MM.1S (cell line): ENCODE results near the gene WFDC5.
"Not testable (repeated sequence)": the region's sequence is repeated elsewhere in the genome, so short reads cannot be mapped to it uniquely, and the experiment has no call there.

Experiments used
- DNase-seq: peaks from one replicate; pipeline ENCODE4 v3.0.0-alpha.2; 2015
- H2AFZ ChIP-seq: fragments of 300-600 bp; sonication (generic); 2 replicates; pipeline ENCODE4 v1.6.0; 2016; ENCODE audit warnings: antibody characterized with exemption, low read length
- H3F3A ChIP-seq: fragments of 300-600 bp; sonication (generic); 2 replicates; pipeline ENCODE4 v1.6.1; 2016; ENCODE audit warnings: mild to moderate bottlenecking, antibody characterized with exemption, low read length, moderate library complexity, mixed read lengths; ENCODE audit not compliant: insufficient read depth
- H3K27ac ChIP-seq: fragments of 300-600 bp; sonication (generic); 2 replicates; pipeline ENCODE4 v1.5.1; 2016; ENCODE audit warnings: mild to moderate bottlenecking, low read length
- H3K27me3 ChIP-seq: fragments of 300-600 bp; sonication (generic); replicated peaks from 2 replicates; pipeline ENCODE4 v1.6.0; 2016; ENCODE audit warnings: low read length; ENCODE audit not compliant: insufficient read depth
- H3K36me3 ChIP-seq: fragments of 300-600 bp; sonication (generic); replicated peaks from 2 replicates; pipeline ENCODE4 v1.6.1; 2016; ENCODE audit warnings: mild to moderate bottlenecking, low read length, mixed read lengths; ENCODE audit not compliant: insufficient read depth
- H3K4me1 ChIP-seq: fragments of 300-600 bp; sonication (generic); 2 replicates; pipeline ENCODE4 v1.6.1; 2016; ENCODE audit warnings: low read length, mixed read lengths
- H3K4me2 ChIP-seq: fragments of 300-600 bp; sonication (generic); 2 replicates; pipeline ENCODE4 v1.6.0; 2016; ENCODE audit warnings: low read depth, low read length
- H3K4me3 ChIP-seq: fragments of 300-600 bp; sonication (generic); 2 replicates; pipeline ENCODE4 v1.5.1; 2016; ENCODE audit warnings: low read length, mixed read lengths
- H3K79me2 ChIP-seq: fragments of 300-600 bp; sonication (generic); 2 replicates; pipeline ENCODE4 v1.6.1; 2016; ENCODE audit warnings: mixed run types, low read length, mixed read lengths
- H3K9ac ChIP-seq: fragments of 300-600 bp; sonication (generic); 2 replicates; pipeline ENCODE4 v1.6.1; 2016; ENCODE audit warnings: low read length, mixed read lengths
- H3K9me2 ChIP-seq: fragments of 300-600 bp; sonication (generic); replicated peaks from 2 replicates; pipeline ENCODE4 v1.6.1; 2016; ENCODE audit warnings: mild to moderate bottlenecking, low read length, mixed read lengths; ENCODE audit not compliant: insufficient read depth
- H3K9me3 ChIP-seq: fragments of 300-600 bp; sonication (generic); replicated peaks from 2 replicates; pipeline ENCODE4 v1.6.1; 2016; ENCODE audit warnings: mild to moderate bottlenecking, low read length, mixed read lengths; ENCODE audit not compliant: insufficient read depth
- H4K20me1 ChIP-seq: fragments of 300-600 bp; sonication (generic); 2 replicates; pipeline ENCODE4 v1.6.1; 2016; ENCODE audit warnings: mild to moderate bottlenecking, low read length, moderate library complexity, mixed read lengths; ENCODE audit not compliant: insufficient read depth
- EZH2 ChIP-seq: fragments of 300-600 bp; sonication (generic); optimal IDR thresholded peaks from 2 replicates; pipeline ENCODE3; 2017; ENCODE audit warnings: low read depth, mild to moderate bottlenecking, antibody characterized with exemption, low read length, mixed read lengths
- EZH2phosphoT487 ChIP-seq: fragments of 300-600 bp; sonication (generic); IDR thresholded peaks from 2 replicates; pipeline ENCODE4 v1.6.1; 2018; ENCODE audit warnings: antibody characterized with exemption, low read length
- TF ChIP-seq, protein P1 (sequence below): fragments of 300-600 bp; sonication (generic); IDR thresholded peaks from 2 replicates; pipeline ENCODE4 v1.5.1; 2016; ENCODE audit warnings: antibody characterized with exemption, low read length, mixed read lengths

WFDC5 gene

DNA sequence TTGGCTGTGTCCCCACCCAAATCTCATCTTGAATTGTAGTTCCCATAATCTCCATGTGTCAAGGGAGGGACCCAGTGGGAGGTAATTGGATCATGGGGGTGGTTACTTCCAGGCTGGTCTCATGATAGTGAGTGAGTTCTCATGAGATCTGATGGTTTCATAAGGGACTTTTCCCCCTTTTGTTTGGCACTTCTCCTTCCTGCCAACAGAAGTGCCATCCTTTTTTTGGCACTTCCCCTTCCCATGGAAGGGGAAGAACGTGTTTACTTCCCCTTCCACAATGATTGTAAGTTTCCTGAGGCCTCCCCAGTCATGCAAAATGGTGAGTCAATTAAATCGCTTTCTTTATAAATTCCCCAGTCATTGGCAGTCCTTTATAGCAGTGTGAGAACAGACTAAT lies 41.7 kb upstream of the WFDC5 start:
- Histone ChIP-seq H3K4me3 (no peak overlapping the region), H3K4me1 (no peaks in the 10 kb centered on the region), H3K36me3 (no peaks in the 10 kb centered on the region), H3K27me3 (no peaks in the 10 kb centered on the region), H3K27ac (no peak overlapping the region), H4K20me1 (no peaks in the 10 kb centered on the region), H3K9ac (no peak overlapping the region), H3K9me2 (no peaks in the 10 kb centered on the region), H3K9me3 (no peaks in the 10 kb centered on the region), H2AFZ (no peak overlapping the region), H3K79me2 (no peaks in the 10 kb centered on the region), H3K4me2 (no peak overlapping the region), H3F3A (no peaks in the 10 kb centered on the region)
- DNase-seq, result no peak
- TF ChIP-seq, protein P1, sequence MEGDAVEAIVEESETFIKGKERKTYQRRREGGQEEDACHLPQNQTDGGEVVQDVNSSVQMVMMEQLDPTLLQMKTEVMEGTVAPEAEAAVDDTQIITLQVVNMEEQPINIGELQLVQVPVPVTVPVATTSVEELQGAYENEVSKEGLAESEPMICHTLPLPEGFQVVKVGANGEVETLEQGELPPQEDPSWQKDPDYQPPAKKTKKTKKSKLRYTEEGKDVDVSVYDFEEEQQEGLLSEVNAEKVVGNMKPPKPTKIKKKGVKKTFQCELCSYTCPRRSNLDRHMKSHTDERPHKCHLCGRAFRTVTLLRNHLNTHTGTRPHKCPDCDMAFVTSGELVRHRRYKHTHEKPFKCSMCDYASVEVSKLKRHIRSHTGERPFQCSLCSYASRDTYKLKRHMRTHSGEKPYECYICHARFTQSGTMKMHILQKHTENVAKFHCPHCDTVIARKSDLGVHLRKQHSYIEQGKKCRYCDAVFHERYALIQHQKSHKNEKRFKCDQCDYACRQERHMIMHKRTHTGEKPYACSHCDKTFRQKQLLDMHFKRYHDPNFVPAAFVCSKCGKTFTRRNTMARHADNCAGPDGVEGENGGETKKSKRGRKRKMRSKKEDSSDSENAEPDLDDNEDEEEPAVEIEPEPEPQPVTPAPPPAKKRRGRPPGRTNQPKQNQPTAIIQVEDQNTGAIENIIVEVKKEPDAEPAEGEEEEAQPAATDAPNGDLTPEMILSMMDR, result no peak
- TF ChIP-seq EZH2 (no peak), EZH2phosphoT487 (no peak)

GRCh38 chr20:45154794-45155193 lies 39.8 kb upstream of the WFDC5 start:
- H2AFZ ChIP-seq, H4K20me1 ChIP-seq, H3K36me3 ChIP-seq, H3F3A ChIP-seq, H3K9ac ChIP-seq, H3K79me2 ChIP-seq, H3K4me1 ChIP-seq, H3K4me3 ChIP-seq, H3K27ac ChIP-seq, H3K4me2 ChIP-seq, H3K27me3 ChIP-seq, H3K9me3 ChIP-seq, H3K9me2 ChIP-seq, DNase-seq: not testable (repeated sequence)

DNA sequence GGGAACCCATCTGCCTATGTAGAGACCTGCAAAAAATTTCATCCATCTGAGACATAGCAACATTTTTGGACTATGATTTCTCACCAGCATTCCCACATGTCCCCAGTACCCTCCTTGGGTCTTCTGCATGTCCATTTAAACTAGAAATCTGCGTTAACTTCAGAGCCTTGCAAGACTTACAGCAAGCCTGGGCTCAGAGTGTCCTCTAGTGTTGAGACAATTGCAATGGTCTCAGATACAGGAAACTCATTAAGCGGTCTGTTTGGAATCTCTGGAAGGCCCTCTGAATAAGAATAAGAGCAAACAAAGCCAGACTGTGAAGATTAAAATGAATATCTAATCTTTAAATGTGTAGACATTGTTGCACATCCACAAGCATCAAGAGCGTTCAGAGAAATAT lies 39.2 kb upstream of the WFDC5 start:
- DNase-seq, result no peak
- no peak overlapping the region for H3K27ac ChIP-seq
- H2AFZ ChIP-seq, result no peak overlapping the region
- H3K36me3 ChIP-seq, result no peaks in the 10 kb centered on the region
- no peaks in the 10 kb centered on the region for H3K9me2 ChIP-seq
- no peaks in the 10 kb centered on the region for H3K27me3 ChIP-seq
- H3K4me3 ChIP-seq, result no peak overlapping the region
- TF ChIP-seq EZH2 (no peak), EZH2phosphoT487 (no peak)
- TF ChIP-seq, protein P1, result no peak
- H4K20me1 ChIP-seq, result no peaks in the 10 kb centered on the region
- H3K4me2 ChIP-seq, result no peak overlapping the region
- no peaks in the 10 kb centered on the region for H3K4me1 ChIP-seq
- H3F3A ChIP-seq, result no peaks in the 10 kb centered on the region
- no peaks in the 10 kb centered on the region for H3K79me2 ChIP-seq
- no peak overlapping the region for H3K9ac ChIP-seq
- H3K9me3 ChIP-seq, result no peaks in the 10 kb centered on the region

GRCh38 chr20:45153752-45154151 lies 38.8 kb upstream of the WFDC5 start:
- H3K4me1 ChIP-seq, result no peaks in the 10 kb centered on the region
- H3K9ac ChIP-seq, result no peak overlapping the region
- H3K4me3 ChIP-seq, result no peak overlapping the region
- no peaks in the 10 kb centered on the region for H3K27me3 ChIP-seq
- no peak overlapping the region for H3K4me2 ChIP-seq
- no peaks in the 10 kb centered on the region for H3K9me3 ChIP-seq
- no peak overlapping the region for H3K27ac ChIP-seq
- TF ChIP-seq, protein P1, result no peak
- TF ChIP-seq EZH2 (no peak), EZH2phosphoT487 (no peak)
- no peaks in the 10 kb centered on the region for H3K36me3 ChIP-seq
- H2AFZ ChIP-seq, result no peak overlapping the region
- H4K20me1 ChIP-seq, result no peaks in the 10 kb centered on the region
- no peak for DNase-seq
- no peaks in the 10 kb centered on the region for H3K9me2 ChIP-seq
- no peaks in the 10 kb centered on the region for H3F3A ChIP-seq
- no peaks in the 10 kb centered on the region for H3K79me2 ChIP-seq
